Gastrocnemius medialis (tissue), 4 donors: Measurements from ENCODE around the gene PTPRN2.

Source experiments
- POLR2A ChIP-seq, 2 donors: fragments of 450-650 bp; IDR thresholded peaks; one replicate each; pipeline ENCODE4 v1.6.1; 2017; ENCODE audit warnings: antibody characterized with exemption in 2 of 2, mild to moderate bottlenecking in 2 of 2, moderate library complexity in 2 of 2
- TF ChIP-seq, protein P1 (sequence below), 5 experiments: fragments of 450-650 bp in 3 of 5; fragments of 200-600 bp in 2 of 5; sonication (generic) in 2 of 5; IDR thresholded peaks in 4 of 5; conservative IDR thresholded peaks in 1 of 5; 1 replicate in 4 of 5; 2 replicates in 1 of 5; pipeline ENCODE4 v1.5.1; 2016 to 2019; ENCODE audit warnings: antibody characterized with exemption in 5 of 5, mild to moderate bottlenecking in 3 of 5, moderate library complexity in 3 of 5

- TF ChIP-seq, protein P1, sequence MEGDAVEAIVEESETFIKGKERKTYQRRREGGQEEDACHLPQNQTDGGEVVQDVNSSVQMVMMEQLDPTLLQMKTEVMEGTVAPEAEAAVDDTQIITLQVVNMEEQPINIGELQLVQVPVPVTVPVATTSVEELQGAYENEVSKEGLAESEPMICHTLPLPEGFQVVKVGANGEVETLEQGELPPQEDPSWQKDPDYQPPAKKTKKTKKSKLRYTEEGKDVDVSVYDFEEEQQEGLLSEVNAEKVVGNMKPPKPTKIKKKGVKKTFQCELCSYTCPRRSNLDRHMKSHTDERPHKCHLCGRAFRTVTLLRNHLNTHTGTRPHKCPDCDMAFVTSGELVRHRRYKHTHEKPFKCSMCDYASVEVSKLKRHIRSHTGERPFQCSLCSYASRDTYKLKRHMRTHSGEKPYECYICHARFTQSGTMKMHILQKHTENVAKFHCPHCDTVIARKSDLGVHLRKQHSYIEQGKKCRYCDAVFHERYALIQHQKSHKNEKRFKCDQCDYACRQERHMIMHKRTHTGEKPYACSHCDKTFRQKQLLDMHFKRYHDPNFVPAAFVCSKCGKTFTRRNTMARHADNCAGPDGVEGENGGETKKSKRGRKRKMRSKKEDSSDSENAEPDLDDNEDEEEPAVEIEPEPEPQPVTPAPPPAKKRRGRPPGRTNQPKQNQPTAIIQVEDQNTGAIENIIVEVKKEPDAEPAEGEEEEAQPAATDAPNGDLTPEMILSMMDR (IDR thresholded peaks at IDR 0.05 in 4 of 5, conservative IDR thresholded peaks at IDR 0.05 in 1 of 5), result no peak
- no peak for TF ChIP-seq POLR2A (IDR thresholded peaks at IDR 0.05)
Measured at GRCh38 chr7:157997471-157997870, 590.2 kb downstream of the PTPRN2 start.
